GM13977 (cell line): ENCODE data around the gene NPHP4.

Experiments used
- DNase-seq: peaks from one replicate; pipeline ENCODE4 v3.0.0; 2012; ENCODE audit warnings: low spot score
- in situ Hi-C: fragments of 300-500 bp; cut with MboI; formaldehyde crosslinking; loops from one replicate; pipeline ENCODE4 v1.12.0; 2022; ENCODE audit warnings: low sequenced_read_pairs, low pct_unique_long_range_greater_than_20kb, mixed read lengths, inconsistent platforms; ENCODE audit not compliant: unreplicated experiment
- TF ChIP-seq, protein P1 (sequence below): IDR thresholded peaks from 2 replicates; pipeline ENCODE4 v1.5.1; 2012; ENCODE audit warnings: mild to moderate bottlenecking, control low read depth; ENCODE audit not compliant: insufficient read depth; ENCODE audit errors: extremely low read depth, missing control alignments

Gene NPHP4

DNA sequence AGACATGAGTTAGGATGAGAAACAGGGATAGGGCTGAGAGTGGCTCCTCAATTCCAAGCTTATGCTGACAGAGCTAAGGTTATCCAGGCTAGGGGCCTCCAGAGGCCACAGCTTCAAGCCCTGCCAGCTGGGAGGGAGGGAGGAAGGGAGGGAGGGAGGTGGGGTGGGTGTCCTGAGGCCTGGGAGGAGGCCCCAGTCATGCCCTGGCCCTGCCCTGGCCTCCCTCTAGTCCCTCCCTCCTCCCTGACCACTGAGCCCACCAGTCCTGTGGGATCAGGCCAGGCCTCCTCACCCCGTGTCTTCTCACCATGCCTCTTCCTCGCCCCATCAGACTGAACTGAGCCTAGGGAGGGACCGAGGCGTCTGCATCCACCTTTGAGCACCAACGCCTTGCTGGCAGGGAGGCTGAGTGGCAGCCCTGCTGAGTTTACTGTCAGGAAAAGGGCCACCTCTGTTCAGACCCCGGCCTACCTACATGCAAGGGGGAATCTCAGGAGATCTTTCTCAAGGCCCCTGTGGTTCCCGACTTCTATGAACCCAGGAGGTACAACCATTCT is 116.1 kb downstream of the NPHP4 start:
- TF ChIP-seq, protein P1, sequence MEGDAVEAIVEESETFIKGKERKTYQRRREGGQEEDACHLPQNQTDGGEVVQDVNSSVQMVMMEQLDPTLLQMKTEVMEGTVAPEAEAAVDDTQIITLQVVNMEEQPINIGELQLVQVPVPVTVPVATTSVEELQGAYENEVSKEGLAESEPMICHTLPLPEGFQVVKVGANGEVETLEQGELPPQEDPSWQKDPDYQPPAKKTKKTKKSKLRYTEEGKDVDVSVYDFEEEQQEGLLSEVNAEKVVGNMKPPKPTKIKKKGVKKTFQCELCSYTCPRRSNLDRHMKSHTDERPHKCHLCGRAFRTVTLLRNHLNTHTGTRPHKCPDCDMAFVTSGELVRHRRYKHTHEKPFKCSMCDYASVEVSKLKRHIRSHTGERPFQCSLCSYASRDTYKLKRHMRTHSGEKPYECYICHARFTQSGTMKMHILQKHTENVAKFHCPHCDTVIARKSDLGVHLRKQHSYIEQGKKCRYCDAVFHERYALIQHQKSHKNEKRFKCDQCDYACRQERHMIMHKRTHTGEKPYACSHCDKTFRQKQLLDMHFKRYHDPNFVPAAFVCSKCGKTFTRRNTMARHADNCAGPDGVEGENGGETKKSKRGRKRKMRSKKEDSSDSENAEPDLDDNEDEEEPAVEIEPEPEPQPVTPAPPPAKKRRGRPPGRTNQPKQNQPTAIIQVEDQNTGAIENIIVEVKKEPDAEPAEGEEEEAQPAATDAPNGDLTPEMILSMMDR = no peak
- in situ Hi-C loops = no loop called here
- DNase-seq = no peak

DNA sequence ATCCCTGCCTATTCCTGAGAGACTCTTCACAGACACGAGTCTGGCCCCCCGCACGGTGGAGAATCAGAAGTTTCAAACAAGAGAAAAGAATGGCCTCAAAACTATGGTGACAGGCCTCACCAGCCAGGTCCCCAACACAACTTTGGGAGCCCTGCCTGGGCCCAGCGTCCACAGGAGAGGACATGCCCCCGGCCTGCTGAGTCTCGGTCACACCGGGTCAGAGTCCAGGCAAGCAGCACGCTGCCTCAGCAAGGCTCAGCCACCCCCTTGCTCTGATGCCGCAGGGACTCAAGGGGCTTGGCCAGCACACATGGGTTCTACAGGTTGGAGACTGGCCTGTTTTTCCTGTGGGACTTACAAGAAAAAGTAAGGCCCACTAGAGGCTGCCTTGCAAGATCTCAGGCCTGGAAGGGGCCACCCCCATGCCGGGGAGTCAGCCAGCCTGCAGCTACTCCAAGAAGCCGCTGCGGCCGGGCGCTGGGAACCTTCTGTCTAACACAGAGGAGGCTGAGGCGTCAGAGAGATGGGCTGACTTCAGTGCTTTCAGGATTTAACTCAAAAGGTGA is 116.8 kb downstream of the NPHP4 start:
- TF ChIP-seq, protein P1 = no peak
- in situ Hi-C loops = no loop called here
- no peak for DNase-seq

DNA sequence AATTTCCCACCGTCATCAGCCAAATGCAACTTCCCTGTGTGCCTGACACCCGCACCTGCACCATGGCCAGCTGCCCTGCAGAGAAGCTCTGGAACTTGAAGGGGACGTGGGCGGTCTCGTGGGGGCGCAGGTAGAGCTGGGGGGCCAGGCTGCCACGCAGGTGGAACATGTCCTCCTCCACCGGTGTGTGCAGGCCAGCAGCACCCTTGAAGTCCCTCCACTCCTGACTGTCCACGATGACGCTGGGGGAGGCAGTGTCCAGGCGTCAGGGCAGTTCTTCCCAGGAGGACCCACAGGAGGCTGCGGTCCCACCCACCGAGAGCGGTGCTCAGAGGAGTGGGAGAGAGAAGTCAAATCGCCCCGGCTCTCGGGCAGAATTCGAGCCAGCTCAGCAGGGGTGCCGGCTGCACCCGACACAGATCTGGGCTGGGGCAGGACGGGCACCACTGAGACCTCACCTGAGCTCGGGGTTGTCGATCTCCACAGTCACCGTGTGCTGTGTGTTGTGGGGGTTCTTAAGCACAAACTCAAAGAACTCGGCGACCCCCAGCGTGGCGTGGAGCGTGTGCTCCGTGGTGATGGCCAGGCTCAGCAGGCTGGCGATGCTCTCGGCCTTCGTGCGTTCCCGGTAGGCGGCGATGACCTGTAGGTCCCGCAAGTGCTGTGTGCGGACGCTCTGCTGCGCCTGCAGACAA is 117.7 kb downstream of the NPHP4 start:
- no peak for DNase-seq
- in situ Hi-C loops = no loop called here
- TF ChIP-seq, protein P1 = no peak

DNA sequence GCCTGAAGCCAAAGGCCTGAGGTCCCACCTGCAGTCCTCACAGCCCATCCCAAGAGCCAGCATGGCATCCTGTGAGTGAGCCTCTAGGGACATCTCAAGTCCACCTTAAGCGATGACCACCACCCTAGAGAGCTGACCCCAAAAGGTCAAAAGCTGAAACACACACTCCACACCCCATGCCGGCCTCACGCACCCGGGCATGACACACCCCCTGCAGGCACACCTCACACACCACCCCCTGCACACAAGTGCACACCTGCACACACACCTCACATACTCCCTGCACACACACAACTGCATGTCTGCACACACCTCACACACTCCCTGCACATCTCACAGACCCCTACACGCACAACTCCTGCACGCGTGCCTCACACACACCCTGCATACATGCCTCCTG is 118.7 kb downstream of the NPHP4 start:
- TF ChIP-seq, protein P1 = no peak
- DNase-seq = no peak
- in situ Hi-C loops = no loop called here

DNA sequence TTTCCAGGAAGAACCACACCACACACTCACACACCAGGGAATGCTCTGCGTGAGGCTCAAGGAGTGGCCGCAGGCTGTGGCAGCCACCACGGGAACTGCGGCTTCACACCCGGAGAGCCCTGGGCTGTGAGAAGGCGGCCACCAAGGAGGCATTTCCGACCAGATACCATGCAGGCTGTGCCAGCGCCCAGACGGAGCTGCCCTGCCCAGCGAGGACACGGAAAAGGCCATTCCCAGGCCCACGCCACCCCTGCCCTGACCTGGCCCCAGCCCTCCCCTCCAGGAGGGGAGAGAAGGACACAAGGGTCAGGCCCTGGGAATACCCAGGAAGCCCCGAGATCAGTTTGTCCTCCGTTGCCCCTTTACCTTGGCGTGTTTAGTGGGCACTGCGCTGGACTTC is 119.3 kb downstream of the NPHP4 start:
- no peak for DNase-seq
- TF ChIP-seq, protein P1 = no peak
- in situ Hi-C loops = no loop called here

DNA sequence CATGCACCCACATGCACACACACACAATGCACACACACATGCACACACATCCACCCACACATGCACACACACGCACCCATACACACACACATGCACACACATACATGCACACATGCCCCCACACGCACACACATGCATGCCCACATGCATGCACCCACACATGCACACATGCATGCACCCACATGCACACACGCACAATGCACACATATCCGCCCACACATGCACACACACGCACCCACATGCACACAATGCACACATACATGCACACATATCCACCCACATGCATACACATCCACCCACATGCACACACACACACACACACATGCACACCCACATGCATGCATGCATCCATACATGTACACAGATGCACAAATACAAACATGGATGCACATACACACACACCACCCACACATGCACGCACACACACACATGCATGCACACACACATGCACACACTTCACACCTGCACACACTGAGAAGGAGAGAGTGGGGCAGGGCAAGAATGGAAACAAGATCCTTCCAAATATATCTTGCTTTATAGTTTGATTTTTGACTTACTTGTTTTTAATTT is 123.2 kb downstream of the NPHP4 start:
- in situ Hi-C loops = no loop called here
- TF ChIP-seq, protein P1 = no peak
- no peak for DNase-seq
